Heart left ventricle (tissue), 16 donors: ENCODE data around the gene BCAR1. TPM values are rescaled to one million over a fixed set of nuclear protein-coding genes. Genes with fewer than 3 reads are reported as not detected.

ENCODE experiments used
- ATAC-seq, 4 donors: fragments of 200-7000 bp; cut with Tn5 transposase; one replicate each; pipeline ENCODE4 v1.9.1; 2020 to 2022; ENCODE audit warnings: moderate library complexity in 4 of 4, mild to moderate bottlenecking in 3 of 4, moderate number of reproducible peaks in 1 of 4
- DNase-seq, 5 donors: peaks; one replicate each; pipeline ENCODE4 v3.0.0-alpha.2; 2020
- H3K27ac ChIP-seq, 12 donors: fragments of 200-600 bp; sonication (generic) in 4 of 12; one replicate each; pipeline versions ENCODE4 v1.5.0 to v1.8.0; 2016 to 2022; ENCODE audit warnings: mild to moderate bottlenecking in 2 of 12
- H3K27me3 ChIP-seq, 9 donors: fragments of 200-600 bp; sonication (generic) in 2 of 9; one replicate each; pipeline versions ENCODE4 v1.5.1 to v1.8.0; 2016 to 2022; ENCODE audit warnings: mild to moderate bottlenecking in 3 of 9
- H3K36me3 ChIP-seq, 9 donors: fragments of 200-600 bp; sonication (generic) in 2 of 9; one replicate each; pipeline versions ENCODE4 v1.5.0 to v1.8.0; 2018 to 2022; ENCODE audit warnings: mild to moderate bottlenecking in 2 of 9
- H3K4me1 ChIP-seq, 12 donors: fragments of 200-600 bp; sonication (generic) in 4 of 12; one replicate each; pipeline versions ENCODE4 v1.5.0 to v1.8.0; 2016 to 2022; ENCODE audit warnings: mild to moderate bottlenecking in 3 of 12
- H3K4me3 ChIP-seq, 12 donors: fragments of 200-600 bp; sonication (generic) in 4 of 12; one replicate each; pipeline versions ENCODE4 v1.5.0 to v1.8.0; 2017 to 2022; ENCODE audit warnings: mild to moderate bottlenecking in 9 of 12, moderate library complexity in 4 of 12
- H3K9me3 ChIP-seq, 12 donors: fragments of 200-600 bp; sonication (generic) in 4 of 12; one replicate each; pipeline versions ENCODE4 v1.5.0 to v1.8.0; 2016 to 2022; ENCODE audit warnings: mild to moderate bottlenecking in 1 of 12
- POLR2A ChIP-seq, 2 donors: fragments of 450-650 bp; IDR thresholded peaks; one replicate each; pipeline ENCODE4 v1.6.1; 2017; ENCODE audit warnings: antibody characterized with exemption in 2 of 2, mild to moderate bottlenecking in 2 of 2, moderate library complexity in 2 of 2
- whole genome bisulfite sequencing, 4 donors: extraction: QIAGEN DNeasy Blood & Tissue Kit in 2 of 4; methylation state at CpG; one replicate each; pipeline versions ENCODE4 v1.1.5 to v1.1.7; 2013 to 2018; 5-methylcytosine and 5-hydroxymethylcytosine counted together
- intact Hi-C, 10 donors: fragments of 100-400 bp; cut with DNase I; formaldehyde crosslinking; loops; one replicate each; pipeline versions ENCODE4 v1.11.1 to v1.14.2; 2022
- polyA plus RNA-seq, 2 donors: library from polyadenylated mRNA; stranded (reverse); fragments of 200-250 nt; gene quantifications; one replicate each; pipeline ENCODE4 v1.2.3, GENCODE V29; 2013
- total RNA-seq, 9 donors: library from RNA; depleted of rRNA in 2 of 9; stranded (reverse); fragments of >200 nt in 2 of 9; fragmentation: NEBNext Ultra II Directional in 3 of 9; extraction: Animal tissue kit (Norgen Biotek cat#: 25700) in 3 of 9; gene quantifications; one replicate each; pipeline versions ENCODE4 v1.1.0 to v1.2.4, GENCODE V29; 2016 to 2023
- TF ChIP-seq, protein P1 (sequence below), 12 donors: fragments of 200-600 bp; sonication (generic) in 4 of 12; IDR thresholded peaks; one replicate each; pipeline versions ENCODE4 v1.5.0 to v1.8.0; 2018 to 2022; ENCODE audit warnings: antibody characterized with exemption in 12 of 12, mild to moderate bottlenecking in 5 of 12
- donor health status: ischemic (EF 13 %, LVEDD 7.1; RV severe dilation, severe dysfunction).
- donor health status: healthy with polysubstance abuse.
- donor health status: DM: no; HTN: yes; CAD: no.
- donor health status: DM: no; HTN: no; CAD: no.
- donor health status: ischemic (EF 25% LVEDD 6.9; RV normal size, moderate dysfunction).
- donor health status: ischemic (EF 25% LVEDD 5.7; RV mildly dilated, moderate dysfunction).
- donor health status: healthy.
- donor health status: DM: yes; HTN: yes; CAD: no.
- donor health status: ischemic (EF 35%, LVEDD 5.7; RV mildly dilated, moderate dysfunction).
- donor health status: nonischemic (EF 11% LVEDD 7.7; RV severe dilation, severe dysfunction).
- donor health status: DM: yes; HTN: yes; CAD: no.
- donor health status: PGD.
- donor health status: ischemic (EF 29% LVEDD 5.4; RV normal size, mild dysfunction).
- donor health status: nonischemic (EF 23%, LVEDD 6.1; RV moderate dilation, normal function).

The BCAR1 gene
- total and polyA plus RNA-seq, 11 donors = 51.4 to 129 (median 72.0) TPM

DNA sequence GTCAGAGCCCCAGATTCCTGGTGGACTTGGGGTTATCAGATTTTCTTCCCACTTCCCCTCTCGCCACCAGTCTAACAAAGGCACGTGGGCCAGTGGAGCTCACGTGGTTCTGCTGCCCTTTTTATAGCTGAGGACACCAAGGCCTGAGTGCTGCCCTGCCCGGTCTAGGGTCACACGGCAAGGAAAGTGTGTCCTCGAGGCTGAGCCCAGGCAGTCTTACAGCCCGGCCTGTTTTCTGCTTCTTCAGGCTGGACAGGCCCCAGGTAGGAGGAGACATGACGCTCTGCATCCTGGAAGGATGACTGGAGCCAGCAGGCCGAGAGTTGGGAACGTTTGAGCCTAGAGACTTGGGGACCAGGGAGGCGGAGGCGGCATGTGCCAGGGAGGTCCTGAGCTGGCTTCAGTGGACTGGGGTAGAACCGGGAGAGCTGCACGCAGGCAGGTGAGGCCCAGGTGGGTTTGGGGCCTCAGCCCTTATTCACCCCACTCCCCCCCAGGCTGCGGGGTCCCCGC is 29.1 kb downstream of the BCAR1 start:
- H3K4me1 ChIP-seq = peaks cover 0 to 21% (median 0%) of the 10 kb centered on the region in 12 donors
- ATAC-seq = peak in 1 of 4 donors; percentile 8
- H3K9me3 ChIP-seq = no peaks in the 10 kb centered on the region
- intact Hi-C loops = loop anchor here in 1 of 10 donors (1.0 kb wide), 1 partner anchor 19 kb away; no protein-coding TSS in a partner anchor
- H3K4me3 ChIP-seq = no peak overlapping the region
- H3K27me3 ChIP-seq = peaks cover 0 to 8% (median 0%) of the 10 kb centered on the region in 9 donors
- peaks cover 0 to under 1% (median 0%) of the 10 kb centered on the region in 9 donors for H3K36me3 ChIP-seq
- H3K27ac ChIP-seq = no peak overlapping the region
- TF ChIP-seq, protein P1, sequence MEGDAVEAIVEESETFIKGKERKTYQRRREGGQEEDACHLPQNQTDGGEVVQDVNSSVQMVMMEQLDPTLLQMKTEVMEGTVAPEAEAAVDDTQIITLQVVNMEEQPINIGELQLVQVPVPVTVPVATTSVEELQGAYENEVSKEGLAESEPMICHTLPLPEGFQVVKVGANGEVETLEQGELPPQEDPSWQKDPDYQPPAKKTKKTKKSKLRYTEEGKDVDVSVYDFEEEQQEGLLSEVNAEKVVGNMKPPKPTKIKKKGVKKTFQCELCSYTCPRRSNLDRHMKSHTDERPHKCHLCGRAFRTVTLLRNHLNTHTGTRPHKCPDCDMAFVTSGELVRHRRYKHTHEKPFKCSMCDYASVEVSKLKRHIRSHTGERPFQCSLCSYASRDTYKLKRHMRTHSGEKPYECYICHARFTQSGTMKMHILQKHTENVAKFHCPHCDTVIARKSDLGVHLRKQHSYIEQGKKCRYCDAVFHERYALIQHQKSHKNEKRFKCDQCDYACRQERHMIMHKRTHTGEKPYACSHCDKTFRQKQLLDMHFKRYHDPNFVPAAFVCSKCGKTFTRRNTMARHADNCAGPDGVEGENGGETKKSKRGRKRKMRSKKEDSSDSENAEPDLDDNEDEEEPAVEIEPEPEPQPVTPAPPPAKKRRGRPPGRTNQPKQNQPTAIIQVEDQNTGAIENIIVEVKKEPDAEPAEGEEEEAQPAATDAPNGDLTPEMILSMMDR (IDR thresholded peaks at IDR 0.05) = no peak
- no peak for TF ChIP-seq POLR2A (IDR thresholded peaks at IDR 0.05)
- WGBS, 4 donors = 51 to 68% (median 66%) methylated on average over 14 to 16 of the region's 16 CpGs
- DNase-seq = peak in 1 of 5 donors; percentile 36

DNA sequence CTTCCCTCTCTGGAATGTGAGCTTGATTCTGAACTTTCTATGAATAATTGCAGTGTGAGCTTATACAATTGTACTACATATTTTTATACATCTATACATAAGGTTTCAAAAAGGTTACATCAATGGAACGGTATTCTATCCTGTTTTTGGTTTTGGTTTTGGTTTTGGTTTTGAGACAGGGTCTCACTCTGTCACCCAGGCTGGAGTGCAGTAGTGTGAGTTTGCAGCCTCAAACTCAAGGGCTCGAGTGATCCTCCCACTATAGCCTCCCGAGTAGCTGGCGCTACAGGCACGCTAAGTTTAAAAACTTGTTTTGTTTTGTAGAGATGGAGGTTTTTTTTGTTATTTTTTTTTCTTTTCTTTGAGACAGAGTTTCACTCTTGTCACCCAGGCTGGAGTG is 31.6 kb downstream of the BCAR1 start:
- 61 to 79% (median 63%) methylated on average over 5 of the region's 5 CpGs for WGBS, 4 donors
- Histone ChIP-seq H3K4me3 (peak overlapping the region in 2 of 12 donors; percentile 11 to 30), H3K4me1 (peaks cover 0 to 9% (median 0%) of the 10 kb centered on the region in 12 donors), H3K27ac (no peak overlapping the region), H3K27me3 (peaks cover 0 to 5% (median 0%) of the 10 kb centered on the region in 9 donors), H3K9me3 (no peaks in the 10 kb centered on the region), H3K36me3 (no peaks in the 10 kb centered on the region)
- intact Hi-C loops = no loop called here
- TF ChIP-seq, protein P1 (IDR thresholded peaks at IDR 0.05) = no peak
- no peak for TF ChIP-seq POLR2A (IDR thresholded peaks at IDR 0.05)
- no peak for DNase-seq
- ATAC-seq = no peak

DNA sequence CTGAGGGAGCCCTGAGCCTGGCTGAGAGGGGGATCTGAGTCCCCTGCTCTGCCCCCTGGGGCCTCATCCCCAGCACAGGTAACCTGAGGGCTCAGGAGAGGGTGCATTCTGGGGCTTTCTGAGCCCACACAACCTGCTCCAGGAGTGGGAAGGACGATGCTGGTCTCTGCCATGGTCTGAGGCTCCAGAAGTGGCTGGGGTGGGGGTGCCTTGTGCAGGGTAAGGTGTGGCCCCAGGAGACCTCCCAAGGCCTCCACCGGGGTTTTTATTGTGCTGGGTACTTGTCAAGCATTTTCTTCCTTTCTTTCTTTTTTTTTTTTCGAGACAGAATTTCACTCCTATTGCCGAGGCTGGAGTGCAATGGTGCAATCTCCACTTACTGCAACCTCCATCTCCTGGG is 32.3 kb downstream of the BCAR1 start:
- H3K9me3 ChIP-seq = no peaks in the 10 kb centered on the region
- no peak for TF ChIP-seq POLR2A (IDR thresholded peaks at IDR 0.05)
- TF ChIP-seq, protein P1 (IDR thresholded peaks at IDR 0.05) = no peak
- DNase-seq (no peak), ATAC-seq (no peak)
- peaks cover 0 to 9% (median 0%) of the 10 kb centered on the region in 12 donors for H3K4me1 ChIP-seq
- no peaks in the 10 kb centered on the region for H3K27me3 ChIP-seq
- no peak overlapping the region for H3K27ac ChIP-seq
- 83 to 89% (median 85%) methylated on average over 4 of the region's 4 CpGs for WGBS, 4 donors
- intact Hi-C loops = no loop called here
- H3K4me3 ChIP-seq = no peak overlapping the region
- no peaks in the 10 kb centered on the region for H3K36me3 ChIP-seq

DNA sequence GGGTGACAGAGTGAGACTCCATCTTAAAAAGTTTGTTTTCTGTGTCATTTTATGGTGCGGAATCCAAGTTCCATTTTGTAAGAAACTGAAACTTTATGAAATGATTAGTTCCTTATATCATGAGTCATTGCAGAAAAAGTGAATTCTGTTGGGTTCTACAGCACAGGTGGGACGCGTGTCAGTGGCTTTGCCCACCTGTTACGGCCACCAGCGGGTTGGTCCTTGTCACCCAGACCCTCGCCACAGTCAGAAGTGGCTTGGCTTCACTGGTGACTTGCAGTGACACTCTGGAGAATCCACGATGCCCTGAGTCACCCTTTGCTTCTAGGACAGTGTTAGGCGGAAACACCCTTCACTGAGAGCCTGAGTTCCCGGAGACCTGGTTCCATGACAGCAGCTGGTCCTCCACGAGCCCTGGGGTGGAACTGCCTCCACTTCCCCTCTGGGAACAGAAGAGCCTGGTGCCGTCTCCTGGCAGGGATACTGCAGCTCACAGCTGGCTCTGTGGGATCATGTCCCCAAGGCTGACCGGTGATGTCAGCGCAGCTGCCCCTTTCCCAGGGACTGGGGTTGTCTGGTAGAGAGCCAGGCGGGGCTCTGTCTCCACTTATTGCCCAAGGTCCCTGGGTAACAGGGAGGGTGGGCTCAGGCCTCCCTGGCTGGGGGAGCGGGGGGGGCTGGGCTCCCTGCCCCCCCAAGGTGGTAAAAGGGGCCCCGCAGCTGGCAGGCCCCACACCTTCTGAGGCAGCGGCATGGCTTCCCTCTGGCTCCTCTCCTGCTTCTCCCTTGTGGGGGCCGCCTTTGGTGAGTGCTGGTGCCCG is 33.0 kb downstream of the BCAR1 start, which contains the start of gene CTRB1:
Gene CTRB1, plus strand, starts transcription at position 733 of the 821 bp plus-strand sequence. Its CDS starts 20 bp downstream, at position 753.
- 84 to 89% (median 86%) methylated on average over 13 to 19 of the region's 19 CpGs for WGBS, 4 donors

More for the DNA sequence above, 33.0 kb downstream of the BCAR1 start, which contains the start of gene CTRB1:
- ATAC-seq (peak in 1 of 4 donors; percentile 9), DNase-seq (no peak)
- TF ChIP-seq, protein P1 (IDR thresholded peaks at IDR 0.05) = no peak
- no peak for TF ChIP-seq POLR2A (IDR thresholded peaks at IDR 0.05)
- intact Hi-C loops = no loop called here
- Histone ChIP-seq H3K27me3 (no peaks in the 10 kb centered on the region), H3K4me3 (peak within 1 kb of the TSS in 2 of 12 donors; percentile 11 to 30), H3K36me3 (no peaks in the 10 kb centered on the region), H3K9me3 (no peaks in the 10 kb centered on the region), H3K4me1 (peaks cover 0 to 9% (median 0%) of the 10 kb centered on the region in 12 donors), H3K27ac (no peak within 1 kb of the TSS)
